Thoracic aorta (tissue), 2 donors: Measurements from ENCODE around the gene IL4R. TPM values are rescaled to one million over a fixed set of nuclear protein-coding genes. Genes with fewer than 3 reads are reported as not detected.

ENCODE experiments used
- ATAC-seq: fragments of 150-250 bp; one replicate; pipeline ENCODE4 v1.8.0; 2017; ENCODE audit warnings: low read depth; ENCODE audit not compliant: insufficient number of reproducible peaks, low FRiP score
- DNase-seq: peaks from one replicate; pipeline ENCODE4 v3.0.0-alpha.2; 2020; ENCODE audit warnings: low spot score
- H3K27ac ChIP-seq, 2 donors: fragments of 200-600 bp; sonication (generic); 1 replicate in 1 of 2; 2 replicates in 1 of 2; pipeline ENCODE4 v1.5.1; 2016; ENCODE audit warnings: mild to moderate bottlenecking in 2 of 2, moderate library complexity in 2 of 2
- H3K27me3 ChIP-seq: fragments of 200-600 bp; sonication (generic); replicated peaks from 2 replicates; pipeline ENCODE4 v1.6.0; 2016; ENCODE audit warnings: mild to moderate bottlenecking; ENCODE audit not compliant: insufficient read depth
- H3K36me3 ChIP-seq: fragments of 200-600 bp; sonication (generic); one replicate; pipeline ENCODE4 v1.5.1; 2016
- H3K4me1 ChIP-seq, 2 donors: fragments of 200-600 bp; sonication (generic); 1 replicate in 1 of 2; 2 replicates in 1 of 2; pipeline versions ENCODE4 v1.5.1 to v1.6.0; 2016; ENCODE audit warnings: low read depth in 2 of 2, mild to moderate bottlenecking in 1 of 2; ENCODE audit not compliant: control insufficient read depth in 1 of 2
- H3K4me3 ChIP-seq: fragments of 200-600 bp; sonication (generic); 2 replicates; pipeline ENCODE4 v1.5.1; 2016; ENCODE audit warnings: mild to moderate bottlenecking
- H3K9me3 ChIP-seq: fragments of 200-600 bp; sonication (generic); 2 replicates; pipeline ENCODE4 v1.5.1; 2016
- CTCF ChIP-seq: fragments of 200-600 bp; sonication (generic); IDR thresholded peaks from one replicate; pipeline ENCODE4 v1.5.1; 2019; ENCODE audit warnings: antibody characterized with exemption
- total RNA-seq, 2 donors: library from RNA; depleted of rRNA; stranded (reverse); fragments of >200 nt; gene quantifications; one replicate each; pipeline versions ENCODE4 v1.1.0 to v1.2.3, GENCODE V29; 2016

IL4R gene
- total RNA-seq, 2 donors from 2014 or later: 46.2 to 148 TPM

GRCh38 chr16:27332105-27332504, 18.3 kb downstream of the IL4R start:
- no peak overlapping the region for H3K4me3 ChIP-seq
- peaks cover 19 to 46% of the 10 kb centered on the region in 2 donors for H3K4me1 ChIP-seq
- TF ChIP-seq CTCF: no peak
- H3K36me3 ChIP-seq: peaks cover 11% of the 10 kb centered on the region
- H3K27ac ChIP-seq: no peak overlapping the region
- H3K27me3 ChIP-seq: no peaks in the 10 kb centered on the region
- ATAC-seq: no peak
- no peak for DNase-seq
- H3K9me3 ChIP-seq: no peaks in the 10 kb centered on the region

GRCh38 chr16:27333104-27333503, 19.3 kb downstream of the IL4R start:
- TF ChIP-seq CTCF: no peak
- peaks cover 11 to 36% of the 10 kb centered on the region in 2 donors for H3K4me1 ChIP-seq
- H3K36me3 ChIP-seq: peaks cover 11% of the 10 kb centered on the region
- no peaks in the 10 kb centered on the region for H3K27me3 ChIP-seq
- H3K27ac ChIP-seq: no peak overlapping the region
- no peaks in the 10 kb centered on the region for H3K9me3 ChIP-seq
- no peak for ATAC-seq
- H3K4me3 ChIP-seq: no peak overlapping the region
- DNase-seq: no peak

GRCh38 chr16:27333549-27333948, 19.8 kb downstream of the IL4R start:
- H3K27ac ChIP-seq: no peak overlapping the region
- H3K27me3 ChIP-seq: no peaks in the 10 kb centered on the region
- DNase-seq (no peak), ATAC-seq (no peak)
- H3K36me3 ChIP-seq: peaks cover 11% of the 10 kb centered on the region
- no peak overlapping the region for H3K4me3 ChIP-seq
- no peak for TF ChIP-seq CTCF
- H3K4me1 ChIP-seq: peaks cover 11 to 31% of the 10 kb centered on the region in 2 donors
- H3K9me3 ChIP-seq: no peaks in the 10 kb centered on the region

- no peak overlapping the region for H3K27ac ChIP-seq
- no peaks in the 10 kb centered on the region for H3K9me3 ChIP-seq
- peaks cover 11 to 24% of the 10 kb centered on the region in 2 donors for H3K4me1 ChIP-seq
- H3K4me3 ChIP-seq: no peak overlapping the region
- no peak for TF ChIP-seq CTCF
- DNase-seq: no peak
- peaks cover 11% of the 10 kb centered on the region for H3K36me3 ChIP-seq
- ATAC-seq: no peak
- no peaks in the 10 kb centered on the region for H3K27me3 ChIP-seq
These were observed 20.5 kb downstream of the IL4R start for GRCh38 chr16:27334192-27334764.

GRCh38 chr16:27334838-27335237, 21.1 kb downstream of the IL4R start:
- Histone ChIP-seq H3K27ac (no peak overlapping the region), H3K9me3 (no peaks in the 10 kb centered on the region), H3K4me3 (no peak overlapping the region), H3K27me3 (no peaks in the 10 kb centered on the region), H3K36me3 (peaks cover 11% of the 10 kb centered on the region), H3K4me1 (peaks cover 9 to 18% of the 10 kb centered on the region in 2 donors)
- TF ChIP-seq CTCF: no peak
- DNase-seq: no peak
- ATAC-seq: no peak
